Activated CD4-positive, alpha-beta T cell treated with anti-CD3 and anti-CD28 coated beads for 24 hours (primary cell): ENCODE measurements around the gene ARMH3.

ENCODE experiments used
- DNase-seq, 2 donors: peaks; one replicate each; pipeline ENCODE4 v3.0.0-alpha.2; 2020; ENCODE audit warnings: low read depth in 2 of 2

ARMH3 gene

GRCh38 chr10:101858723-101859500, 197.1 kb downstream of the ARMH3 start:
- DNase-seq = no peak

DNA sequence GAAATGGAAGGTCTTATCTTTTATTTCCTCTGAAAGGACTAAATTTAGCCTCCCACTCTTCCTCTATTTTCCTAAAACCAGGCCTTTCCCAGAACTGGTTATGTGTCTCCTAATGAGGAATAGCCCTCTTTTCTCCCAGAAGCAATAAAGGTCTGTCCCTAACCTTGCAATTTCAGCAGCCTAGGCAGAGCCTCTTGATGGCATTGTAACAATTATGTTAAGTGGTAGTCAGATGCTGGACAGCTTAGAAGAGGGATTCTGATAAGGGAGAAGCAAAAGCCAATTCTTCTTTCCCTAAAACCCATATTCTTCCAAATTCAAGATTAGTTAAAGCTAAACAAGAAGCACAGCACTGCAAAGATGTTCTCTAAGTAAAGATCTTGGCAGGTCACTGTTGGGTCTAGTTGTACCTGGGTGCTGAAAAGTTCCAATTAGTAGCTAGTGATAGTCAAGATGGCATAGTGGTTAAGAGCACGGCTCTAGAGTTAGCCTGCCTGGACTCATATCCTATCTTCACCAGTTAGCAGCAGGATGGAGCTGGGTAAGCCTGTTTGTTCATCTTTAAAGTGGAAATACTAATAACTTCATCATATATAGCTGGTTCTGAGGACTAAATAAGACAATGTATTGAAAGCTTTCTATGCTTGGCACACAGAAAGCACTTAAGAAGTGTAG, 198.0 kb downstream of the ARMH3 start:
- DNase-seq = no peak

- no peak for DNase-seq
Measured at GRCh38 chr10:101856626-101857025, 199.3 kb downstream of the ARMH3 start.

GRCh38 chr10:101851411-101852116, 204.4 kb downstream of the ARMH3 start:
- no peak for DNase-seq

- no peak for DNase-seq
Measured at GRCh38 chr10:101850749-101851148, 205.2 kb downstream of the ARMH3 start.

GRCh38 chr10:101848894-101849351, 207.1 kb downstream of the ARMH3 start:
- DNase-seq = no peak

DNA sequence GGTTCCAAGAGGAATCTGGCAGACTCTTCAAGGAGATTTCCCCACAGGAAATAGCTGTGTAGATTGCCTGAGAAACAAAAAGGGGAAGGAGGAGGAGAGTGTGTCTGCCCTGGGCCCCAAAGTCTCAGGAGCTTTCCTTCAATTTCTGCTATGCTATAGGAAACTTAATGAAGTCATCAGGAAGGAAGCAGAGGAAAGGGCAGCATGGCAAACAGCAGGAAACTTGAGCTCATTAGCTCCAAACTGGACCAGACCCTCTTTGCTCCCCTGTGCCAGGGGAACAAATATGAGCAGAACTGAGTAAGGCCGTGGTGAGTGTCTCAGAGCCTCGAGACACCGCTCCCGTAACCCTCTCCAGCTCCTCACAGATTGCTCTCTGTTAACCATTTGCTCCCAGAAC, 207.6 kb downstream of the ARMH3 start:
- no peak for DNase-seq

- DNase-seq = no peak
Measured at GRCh38 chr10:101845893-101846292, 210.1 kb downstream of the ARMH3 start.

GRCh38 chr10:101843032-101844021, 212.6 kb downstream of the ARMH3 start, which contains the start of gene KCNIP2:
TSS of gene KCNIP2 (minus strand) at chr10:101843800. CDS start at chr10:101843568, 232 bp downstream.
- peak in 1 of 2 donors; percentile 38 for DNase-seq

DNA sequence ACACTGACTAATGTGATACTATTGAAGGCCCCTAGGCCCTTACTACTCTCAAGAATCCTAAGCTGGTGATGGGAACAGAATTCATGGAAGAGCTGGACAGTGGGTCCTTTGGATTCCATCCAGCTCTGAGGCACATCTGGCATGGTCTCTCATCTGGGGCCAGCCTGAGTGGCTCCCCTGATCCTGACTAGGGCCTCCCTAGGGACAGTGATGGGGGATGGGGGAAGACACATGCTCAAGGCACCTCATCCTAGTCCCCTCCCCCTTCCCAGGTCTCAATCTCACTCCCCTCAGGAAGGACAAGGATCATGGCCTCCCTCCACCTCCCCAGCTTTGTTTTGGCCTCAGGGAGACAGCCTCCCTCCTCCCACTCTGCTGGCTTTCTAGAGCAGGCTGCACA, 214.1 kb downstream of the ARMH3 start:
- no peak for DNase-seq

DNA sequence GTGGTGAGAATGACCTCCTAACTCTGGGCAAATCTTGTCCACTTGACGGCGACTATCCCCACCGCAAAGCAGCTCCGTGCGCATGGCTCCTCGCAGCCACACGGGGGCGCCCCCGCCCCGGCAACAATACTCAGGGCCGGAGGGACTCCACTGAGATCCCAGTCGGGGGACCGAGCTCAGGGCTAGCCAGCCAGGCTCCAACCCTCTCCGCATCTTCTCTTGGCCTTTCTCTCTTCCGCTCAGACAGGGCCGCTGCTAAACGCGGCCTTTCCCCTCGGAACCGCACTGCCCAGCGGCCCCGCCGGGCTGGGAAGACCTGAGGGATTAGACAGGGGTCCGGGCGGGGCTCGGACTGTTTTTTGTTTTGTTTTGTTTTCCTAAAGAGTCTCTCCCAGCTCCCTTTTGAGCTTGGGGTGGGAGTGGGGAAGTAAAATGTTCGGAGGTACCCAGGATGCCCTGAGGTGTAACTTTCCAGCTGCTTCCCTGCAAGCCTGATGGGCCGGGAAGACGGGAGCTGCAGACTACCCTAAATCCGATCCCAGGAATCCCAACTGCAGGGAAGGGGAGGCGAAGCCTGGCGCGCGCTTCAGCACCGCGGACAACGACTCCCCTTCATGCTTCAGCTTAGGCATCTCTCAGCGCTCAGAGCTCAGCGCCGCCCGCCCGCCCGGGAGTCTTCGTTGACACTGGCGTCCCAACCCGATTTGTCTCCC, 215.1 kb downstream of the ARMH3 start:
- peak; percentile 52 to 72 for DNase-seq

- no peak for DNase-seq
Measured at GRCh38 chr10:101840102-101840684, 215.8 kb downstream of the ARMH3 start.

DNA sequence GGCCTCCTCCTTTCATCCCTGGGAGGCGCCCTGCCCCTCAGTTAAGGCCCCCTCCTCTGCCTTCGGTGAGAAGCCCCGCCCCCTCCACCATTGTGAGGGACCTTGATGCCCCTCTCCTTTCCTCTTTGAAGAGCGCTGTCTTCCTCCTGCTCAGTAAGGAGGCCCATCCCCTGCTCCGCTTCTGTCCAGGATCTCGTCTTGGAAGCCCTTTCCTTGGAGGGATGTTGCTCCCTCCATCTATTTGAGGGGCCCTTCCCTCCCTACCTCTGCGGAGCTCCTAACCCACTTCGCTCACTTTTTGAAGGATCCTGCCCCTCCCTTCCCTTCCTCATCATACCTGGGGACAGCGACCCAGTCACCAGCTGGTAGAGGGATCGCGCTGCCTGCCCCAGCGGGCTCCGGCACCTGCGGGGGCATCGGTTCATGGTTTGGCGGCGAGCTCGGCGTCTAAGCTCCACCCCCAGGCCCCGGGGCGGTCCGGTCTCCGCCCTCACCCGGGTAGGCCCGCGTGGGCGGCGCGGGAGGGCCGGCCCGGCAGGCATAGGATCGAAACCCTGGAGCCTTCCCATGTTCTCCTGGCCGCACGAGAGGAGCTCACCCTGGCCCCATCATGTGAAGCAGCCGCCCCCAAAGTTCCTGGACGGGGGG, 216.4 kb downstream of the ARMH3 start:
- DNase-seq = peak; percentile 36 to 50

DNA sequence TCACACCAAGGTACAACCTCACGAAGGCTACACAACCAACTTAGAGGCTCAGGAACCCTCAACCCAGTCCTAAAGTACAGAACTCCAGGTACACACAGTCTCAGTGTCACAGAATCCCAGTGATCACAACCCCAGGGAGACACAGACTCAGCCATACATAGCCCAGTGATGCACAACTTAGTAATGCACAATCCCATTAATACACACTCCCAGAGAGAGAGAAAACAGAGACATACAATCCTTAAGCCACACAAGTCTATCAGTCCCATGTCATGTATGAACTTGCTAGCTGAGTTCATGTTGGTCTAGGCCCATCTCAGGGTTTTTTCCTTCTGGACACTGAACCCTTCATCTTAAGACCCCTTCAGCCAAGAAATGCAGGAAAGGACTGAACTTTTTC, 217.0 kb downstream of the ARMH3 start:
- DNase-seq = no peak

DNA sequence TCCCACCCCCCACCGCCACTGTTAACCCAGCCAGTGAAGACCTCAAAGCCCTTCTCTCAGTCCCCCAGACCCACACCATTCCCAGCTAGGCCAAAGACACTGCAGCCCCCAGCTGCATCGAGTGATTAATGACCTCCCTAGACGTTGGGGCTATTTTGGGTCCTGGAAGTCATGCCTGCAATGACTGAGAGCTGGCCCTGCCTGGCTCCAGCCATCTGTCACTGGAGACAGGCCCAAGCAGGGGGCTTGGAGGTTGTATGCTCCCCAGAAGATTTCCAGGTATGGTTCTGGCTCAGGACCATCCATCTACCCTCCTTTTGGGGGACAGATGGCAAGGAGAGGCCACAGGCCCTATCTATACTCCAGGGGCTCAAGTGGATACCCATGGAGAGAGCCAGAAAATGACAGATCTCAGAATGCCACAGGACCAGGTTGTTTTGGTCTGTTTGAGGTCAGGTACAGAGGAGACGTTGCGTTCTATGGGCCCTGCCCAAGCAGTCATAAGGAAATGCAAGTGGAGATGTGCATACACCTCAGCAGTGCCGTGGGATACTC, 217.5 kb downstream of the ARMH3 start:
- DNase-seq = no peak

DNA sequence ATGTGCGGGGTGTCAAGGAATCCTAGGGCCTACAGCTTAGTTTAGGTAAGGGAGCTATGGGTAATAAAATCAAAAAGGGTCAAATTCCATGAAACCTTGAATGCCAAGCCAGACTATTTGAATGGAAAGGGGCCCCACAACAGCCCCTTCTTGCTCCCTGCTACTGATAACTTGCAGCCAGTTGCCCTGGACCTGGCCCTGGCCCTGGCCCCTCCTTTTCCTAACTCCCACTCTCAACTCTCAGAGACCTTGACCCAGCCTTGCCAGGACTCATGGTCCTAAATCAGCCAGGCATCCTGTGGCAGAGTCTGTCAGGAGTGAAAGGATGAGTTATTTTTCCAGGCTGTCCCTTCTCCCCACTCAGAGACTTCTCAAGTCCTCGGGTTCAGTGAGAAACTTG, 218.2 kb downstream of the ARMH3 start:
- no peak for DNase-seq

DNA sequence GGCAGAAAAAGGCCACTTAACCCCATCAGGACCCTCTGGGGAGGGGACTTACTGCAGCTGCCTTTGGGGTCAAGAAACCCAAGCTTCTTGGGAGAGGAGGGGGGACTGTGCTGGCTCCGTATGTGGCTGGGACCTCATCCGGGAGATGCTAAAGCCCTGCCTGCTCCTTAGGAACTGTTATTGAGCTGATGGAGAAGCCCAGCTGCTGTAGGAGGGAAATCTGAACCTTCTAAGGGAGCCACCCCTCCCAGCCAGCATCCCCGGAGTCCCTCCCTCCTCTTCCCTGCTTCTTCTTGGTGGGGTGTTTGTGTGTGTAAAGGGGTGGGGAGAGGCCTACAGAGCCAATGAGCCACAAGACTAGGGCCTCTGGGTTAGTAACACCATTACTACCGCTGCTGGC, 220.6 kb downstream of the ARMH3 start:
- no peak for DNase-seq

DNA sequence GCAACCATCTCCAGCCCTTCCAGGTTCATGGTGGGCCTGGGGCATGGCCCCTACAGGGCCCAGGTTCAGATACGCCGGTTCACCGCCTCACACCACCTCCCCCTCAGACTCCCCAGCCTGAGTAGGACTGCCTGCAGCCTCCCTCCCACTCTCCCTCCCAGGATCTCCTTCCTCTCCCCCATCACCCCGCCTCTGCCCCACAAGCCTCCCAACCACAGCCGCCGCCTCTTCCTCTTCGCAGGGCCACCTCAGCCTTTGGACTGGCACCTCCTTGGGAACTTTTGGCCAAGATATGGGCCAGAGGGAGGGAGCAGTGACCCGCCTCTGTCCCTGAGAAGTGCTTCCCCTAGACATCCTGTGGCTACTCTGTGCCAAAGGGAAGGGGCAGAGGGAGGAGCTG, 221.6 kb downstream of the ARMH3 start:
- no peak for DNase-seq

GRCh38 chr10:101833466-101833865, 222.5 kb downstream of the ARMH3 start:
- DNase-seq = no peak
